Hematopoietic multipotent progenitor cell (in vitro differentiated cells): ENCODE data around the gene ABI1. TPM values are rescaled to one million over a fixed set of nuclear protein-coding genes. Genes with fewer than 3 reads are reported as not detected.
"Not testable (repeated sequence)": the region's sequence is repeated elsewhere in the genome, so short reads cannot be mapped to it uniquely, and the experiment has no call there.

ENCODE experiments used
- DNase-seq, 3 donors: peaks; one replicate each; pipeline ENCODE4 v3.0.0-alpha.2; 2011 to 2015; ENCODE audit warnings: low read depth in 2 of 3, low spot score in 2 of 3
- total RNA-seq: library from RNA; depleted of rRNA; stranded (reverse); fragments of >200 nt; gene quantifications from one replicate; pipeline ENCODE4 v1.2.3, GENCODE V29; 2012

ABI1 gene
- total RNA-seq, 1 donor = 53.6 TPM

GRCh38 chr10:26806557-26806956 lies 54.2 kb downstream of the ABI1 start:
- no peak for DNase-seq

- no peak for DNase-seq
Measured at GRCh38 chr10:26805567-26806245, 55.1 kb downstream of the ABI1 start.

GRCh38 chr10:26804418-26805393 lies 56.1 kb downstream of the ABI1 start:
- no peak for DNase-seq

GRCh38 chr10:26803849-26804248 lies 56.9 kb downstream of the ABI1 start:
- DNase-seq = no peak

GRCh38 chr10:26802527-26802926 lies 58.2 kb downstream of the ABI1 start:
- no peak for DNase-seq

- no peak for DNase-seq
Measured at GRCh38 chr10:26801831-26802230, 58.9 kb downstream of the ABI1 start.

- DNase-seq = no peak
Measured at GRCh38 chr10:26801274-26801673, 59.5 kb downstream of the ABI1 start.

- no peak for DNase-seq
Measured at GRCh38 chr10:26800468-26800867, 60.3 kb downstream of the ABI1 start.

GRCh38 chr10:26799342-26799741 lies 61.4 kb downstream of the ABI1 start:
- DNase-seq = peak in 2 of 3 donors; percentile 59 to 80

GRCh38 chr10:26798298-26798697 lies 62.5 kb downstream of the ABI1 start:
- no peak for DNase-seq

- DNase-seq = no peak
Measured at GRCh38 chr10:26797340-26797739, 63.4 kb downstream of the ABI1 start.

- no peak for DNase-seq
Measured at GRCh38 chr10:26792758-26793495, 67.8 kb downstream of the ABI1 start.

GRCh38 chr10:26790221-26790995 lies 70.3 kb downstream of the ABI1 start:
- DNase-seq = no peak

- not testable (repeated sequence) for DNase-seq
Measured at GRCh38 chr10:26789779-26790178, 71.0 kb downstream of the ABI1 start.

GRCh38 chr10:26787362-26787761 lies 73.4 kb downstream of the ABI1 start:
- no peak for DNase-seq

- DNase-seq = no peak
Measured at GRCh38 chr10:26781797-26782196, 79.0 kb downstream of the ABI1 start.

GRCh38 chr10:26780793-26781601 lies 79.8 kb downstream of the ABI1 start:
- DNase-seq = no peak

GRCh38 chr10:26780106-26780792 lies 80.5 kb downstream of the ABI1 start:
- no peak for DNase-seq
